ENCODE measurements around the gene BCAS4.

Gene BCAS4

DNA sequence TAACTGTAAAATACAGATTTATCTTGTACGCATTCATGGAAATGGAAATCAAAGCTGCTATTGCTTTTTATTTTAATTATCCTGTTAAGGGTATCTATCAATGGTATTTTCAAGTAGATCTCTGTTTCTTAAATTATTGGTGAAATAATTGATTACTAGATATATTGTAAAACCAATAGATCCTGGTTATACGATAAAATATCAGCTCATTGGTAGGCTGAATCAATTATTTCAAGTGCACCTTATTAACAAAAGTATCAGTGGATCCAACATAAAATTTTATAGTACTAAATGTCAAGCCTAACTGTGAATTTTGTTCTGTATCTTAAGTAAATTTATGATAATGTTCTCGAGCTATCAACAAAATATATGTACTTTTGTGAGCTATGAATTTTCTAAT is 41.7 kb upstream of the BCAS4 start:
- TF ChIP-seq FOXK2 (IDR thresholded peaks at IDR 0.05) = no peak
- no peak for TF ChIP-seq FOXA1 (IDR thresholded peaks at IDR 0.05)
- TF ChIP-seq TARDBP (IDR thresholded peaks at IDR 0.05) = no peak
- TF ChIP-seq LEF1 (IDR thresholded peaks at IDR 0.05; ENCODE audit: borderline replicate concordance) = no peak
- no peak for TF ChIP-seq ZNF384 (IDR thresholded peaks at IDR 0.05)
- TF ChIP-seq BHLHE40 (IDR thresholded peaks at IDR 0.05; ENCODE audit: borderline replicate concordance) = no peak
- no peak for TF ChIP-seq CTBP1 (IDR thresholded peaks at IDR 0.05; ENCODE audit: borderline replicate concordance)
- no peak for TF ChIP-seq HDGF (IDR thresholded peaks at IDR 0.05; ENCODE audit: borderline replicate concordance)
- TF ChIP-seq FOXM1 (IDR thresholded peaks at IDR 0.05; ENCODE audit: borderline replicate concordance) = no peak
- TF ChIP-seq SP1 (IDR thresholded peaks at IDR 0.05) = no peak
- no peak for TF ChIP-seq ELF4 (IDR thresholded peaks at IDR 0.05)
- TF ChIP-seq, protein P1, sequence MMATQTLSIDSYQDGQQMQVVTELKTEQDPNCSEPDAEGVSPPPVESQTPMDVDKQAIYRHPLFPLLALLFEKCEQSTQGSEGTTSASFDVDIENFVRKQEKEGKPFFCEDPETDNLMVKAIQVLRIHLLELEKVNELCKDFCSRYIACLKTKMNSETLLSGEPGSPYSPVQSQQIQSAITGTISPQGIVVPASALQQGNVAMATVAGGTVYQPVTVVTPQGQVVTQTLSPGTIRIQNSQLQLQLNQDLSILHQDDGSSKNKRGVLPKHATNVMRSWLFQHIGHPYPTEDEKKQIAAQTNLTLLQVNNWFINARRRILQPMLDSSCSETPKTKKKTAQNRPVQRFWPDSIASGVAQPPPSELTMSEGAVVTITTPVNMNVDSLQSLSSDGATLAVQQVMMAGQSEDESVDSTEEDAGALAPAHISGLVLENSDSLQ (IDR thresholded peaks at IDR 0.05) = no peak
- no peak for TF ChIP-seq L3MBTL2 (conservative IDR thresholded peaks at IDR 0.05)
- TF ChIP-seq NFRKB (IDR thresholded peaks at IDR 0.05) = no peak
- TF ChIP-seq SUZ12 (IDR thresholded peaks at IDR 0.05) = no peak
- no peak for TF ChIP-seq ARNT (IDR thresholded peaks at IDR 0.05)
- no peak for DNase-seq (ENCODE audit: extremely low spot score)
- POLR2A ChIA-PET = no interaction called here
- CTCF ChIA-PET = no interaction called here

DNA sequence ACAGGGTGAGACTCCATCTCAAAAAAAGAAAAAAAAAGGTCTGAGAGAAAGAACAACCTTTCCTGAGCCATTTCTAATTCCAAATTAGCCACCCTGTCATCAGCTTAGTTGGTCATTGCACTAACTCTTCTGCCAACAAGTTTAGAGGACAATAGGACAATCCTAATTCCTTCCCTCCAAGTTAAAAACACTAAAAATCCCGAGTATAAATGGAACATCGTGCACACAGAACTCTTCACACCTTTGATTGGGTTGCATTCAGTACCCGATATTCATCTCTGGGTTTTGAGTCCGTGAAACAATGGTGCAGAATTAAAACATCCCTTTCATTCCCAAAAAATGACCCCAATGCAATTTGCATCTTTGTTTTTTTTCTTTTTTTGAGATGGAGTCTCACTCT is 40.4 kb upstream of the BCAS4 start:
- ChIA-PET POLR2A (no interaction called here), CTCF (interaction anchor here (1.5 kb wide), 1 partner anchor 10 kb away, joined by 3 read pairs; no protein-coding TSS in a partner anchor)
- no peak for DNase-seq (ENCODE audit: extremely low spot score)
- TF ChIP-seq SP1 (IDR thresholded peaks at IDR 0.05) (no peak), L3MBTL2 (conservative IDR thresholded peaks at IDR 0.05) (no peak), FOXK2 (IDR thresholded peaks at IDR 0.05) (no peak), ZNF384 (IDR thresholded peaks at IDR 0.05) (no peak), BHLHE40 (IDR thresholded peaks at IDR 0.05; ENCODE audit: borderline replicate concordance) (no peak), HDGF (IDR thresholded peaks at IDR 0.05; ENCODE audit: borderline replicate concordance) (no peak), LEF1 (IDR thresholded peaks at IDR 0.05; ENCODE audit: borderline replicate concordance) (no peak), CTBP1 (IDR thresholded peaks at IDR 0.05; ENCODE audit: borderline replicate concordance) (no peak), FOXM1 (IDR thresholded peaks at IDR 0.05; ENCODE audit: borderline replicate concordance) (no peak), SUZ12 (IDR thresholded peaks at IDR 0.05) (no peak), ARNT (IDR thresholded peaks at IDR 0.05) (no peak), TARDBP (IDR thresholded peaks at IDR 0.05) (no peak), NFRKB (IDR thresholded peaks at IDR 0.05) (no peak), ELF4 (IDR thresholded peaks at IDR 0.05) (no peak), FOXA1 (IDR thresholded peaks at IDR 0.05) (no peak)
- TF ChIP-seq, protein P1 (IDR thresholded peaks at IDR 0.05) = no peak

DNA sequence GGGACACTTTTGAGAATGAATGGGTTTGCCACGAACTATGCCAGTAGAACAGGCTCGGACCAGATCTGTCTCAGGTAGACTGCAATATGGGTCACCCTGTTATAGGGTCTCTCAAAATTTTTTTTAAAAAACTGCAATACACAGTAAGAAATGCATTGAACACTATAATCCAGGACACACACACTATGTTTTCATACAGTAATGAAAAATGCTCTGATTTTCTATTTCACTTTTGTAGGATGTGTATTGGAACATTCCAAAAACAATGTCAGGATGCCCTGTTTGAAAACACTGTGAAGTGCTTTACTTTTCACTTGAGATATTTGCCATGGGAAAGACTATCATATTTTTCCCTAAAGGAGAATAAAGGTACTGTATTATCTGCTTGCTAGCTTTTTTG is 38.4 kb upstream of the BCAS4 start:
- TF ChIP-seq LEF1 (IDR thresholded peaks at IDR 0.05; ENCODE audit: borderline replicate concordance) (no peak), FOXM1 (IDR thresholded peaks at IDR 0.05; ENCODE audit: borderline replicate concordance) (no peak), BHLHE40 (IDR thresholded peaks at IDR 0.05; ENCODE audit: borderline replicate concordance) (no peak), SP1 (IDR thresholded peaks at IDR 0.05) (no peak), TARDBP (IDR thresholded peaks at IDR 0.05) (no peak), ELF4 (IDR thresholded peaks at IDR 0.05) (no peak), FOXK2 (IDR thresholded peaks at IDR 0.05) (no peak), HDGF (IDR thresholded peaks at IDR 0.05; ENCODE audit: borderline replicate concordance) (no peak), SUZ12 (IDR thresholded peaks at IDR 0.05) (no peak), ZNF384 (IDR thresholded peaks at IDR 0.05) (no peak), ARNT (IDR thresholded peaks at IDR 0.05) (no peak), CTBP1 (IDR thresholded peaks at IDR 0.05; ENCODE audit: borderline replicate concordance) (no peak), FOXA1 (IDR thresholded peaks at IDR 0.05) (no peak), L3MBTL2 (conservative IDR thresholded peaks at IDR 0.05) (no peak), NFRKB (IDR thresholded peaks at IDR 0.05) (no peak)
- TF ChIP-seq, protein P1 (IDR thresholded peaks at IDR 0.05) = no peak
- DNase-seq (ENCODE audit: extremely low spot score) = no peak
- POLR2A ChIA-PET = interaction anchor here (0.9 kb wide), 1 partner anchor 32 kb away, joined by 3 read pairs; no protein-coding TSS in a partner anchor
- CTCF ChIA-PET = interaction anchor here (0.5 to 0.6 kb wide), 3 partner anchors 118 to 269 kb away, joined by 3 to 4 read pairs (median 3); no protein-coding TSS in a partner anchor

DNA sequence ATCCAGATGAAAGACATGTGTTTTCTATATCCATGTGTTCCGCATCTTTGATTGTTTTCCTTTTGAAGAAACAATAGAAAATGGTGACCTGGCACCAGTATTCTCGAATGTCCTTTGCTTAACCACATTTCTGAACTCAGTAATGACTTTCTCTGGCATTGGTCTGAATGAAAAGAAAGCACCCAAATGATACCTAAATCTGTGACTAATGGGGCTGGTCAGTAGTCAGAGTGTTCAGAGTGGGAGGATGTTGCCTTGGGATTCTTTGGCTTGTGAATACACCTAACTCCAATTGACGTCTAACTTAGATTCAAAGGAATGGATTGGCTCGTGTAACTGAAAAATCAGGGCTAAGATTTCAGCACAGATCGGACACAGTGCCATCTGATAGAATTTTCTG is 36.4 kb upstream of the BCAS4 start:
- no peak for DNase-seq (ENCODE audit: extremely low spot score)
- no peak for TF ChIP-seq ELF4 (IDR thresholded peaks at IDR 0.05)
- TF ChIP-seq SUZ12 (IDR thresholded peaks at IDR 0.05) = no peak
- TF ChIP-seq TARDBP (IDR thresholded peaks at IDR 0.05) = no peak
- TF ChIP-seq FOXM1 (IDR thresholded peaks at IDR 0.05; ENCODE audit: borderline replicate concordance) = no peak
- TF ChIP-seq SP1 (IDR thresholded peaks at IDR 0.05) = no peak
- no peak for TF ChIP-seq CTBP1 (IDR thresholded peaks at IDR 0.05; ENCODE audit: borderline replicate concordance)
- TF ChIP-seq BHLHE40 (IDR thresholded peaks at IDR 0.05; ENCODE audit: borderline replicate concordance) = no peak
- TF ChIP-seq, protein P1 (IDR thresholded peaks at IDR 0.05) = no peak
- TF ChIP-seq ZNF384 (IDR thresholded peaks at IDR 0.05) = no peak
- ChIA-PET CTCF (interaction anchor here (1.2 kb wide), 1 partner anchor 9 kb away, joined by 4 read pairs; no protein-coding TSS in a partner anchor), POLR2A (no interaction called here)

DNA sequence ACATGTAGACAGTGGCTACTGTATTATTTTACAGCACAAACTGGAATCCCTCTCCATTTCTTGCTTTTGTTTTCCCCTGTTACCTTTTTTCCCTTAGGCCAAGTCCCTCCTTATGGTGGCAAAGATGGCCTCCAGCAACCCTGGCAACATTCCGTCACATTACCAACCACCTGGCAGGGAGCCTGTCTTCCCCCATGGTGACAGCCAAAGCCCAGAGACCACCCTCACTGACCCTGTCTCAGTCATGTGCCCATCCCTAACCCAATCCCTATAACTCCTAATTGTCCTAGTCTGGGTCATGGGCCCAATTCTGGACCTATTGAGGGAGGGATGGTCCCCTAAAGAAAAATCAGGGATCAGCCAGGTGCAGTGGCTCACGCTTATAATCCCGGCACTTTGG is 35.9 kb upstream of the BCAS4 start:
- ChIA-PET CTCF (no interaction called here), POLR2A (no interaction called here)
- no peak for DNase-seq (ENCODE audit: extremely low spot score)
- TF ChIP-seq SP1 (IDR thresholded peaks at IDR 0.05) (no peak), L3MBTL2 (conservative IDR thresholded peaks at IDR 0.05) (no peak), ARNT (IDR thresholded peaks at IDR 0.05) (no peak), ZNF384 (IDR thresholded peaks at IDR 0.05) (no peak)
